Fibroblast of skin of right biceps (primary cell): ENCODE measurements around the gene MISFA.
"Not testable (repeated sequence)": the region's sequence is repeated elsewhere in the genome, so short reads cannot be mapped to it uniquely, and the experiment has no call there.

Experiments
- DNase-seq: peaks from one replicate; pipeline ENCODE4 v3.0.0-alpha.2; 2013

Gene MISFA

GRCh38 chr11:18599739-18600230 is at the start of gene MISFA:
Gene MISFA, plus strand, starts transcription at chr11:18599789. Its CDS starts 140 bp downstream, at chr11:18599929.
- DNase-seq = peak; percentile 15

DNA sequence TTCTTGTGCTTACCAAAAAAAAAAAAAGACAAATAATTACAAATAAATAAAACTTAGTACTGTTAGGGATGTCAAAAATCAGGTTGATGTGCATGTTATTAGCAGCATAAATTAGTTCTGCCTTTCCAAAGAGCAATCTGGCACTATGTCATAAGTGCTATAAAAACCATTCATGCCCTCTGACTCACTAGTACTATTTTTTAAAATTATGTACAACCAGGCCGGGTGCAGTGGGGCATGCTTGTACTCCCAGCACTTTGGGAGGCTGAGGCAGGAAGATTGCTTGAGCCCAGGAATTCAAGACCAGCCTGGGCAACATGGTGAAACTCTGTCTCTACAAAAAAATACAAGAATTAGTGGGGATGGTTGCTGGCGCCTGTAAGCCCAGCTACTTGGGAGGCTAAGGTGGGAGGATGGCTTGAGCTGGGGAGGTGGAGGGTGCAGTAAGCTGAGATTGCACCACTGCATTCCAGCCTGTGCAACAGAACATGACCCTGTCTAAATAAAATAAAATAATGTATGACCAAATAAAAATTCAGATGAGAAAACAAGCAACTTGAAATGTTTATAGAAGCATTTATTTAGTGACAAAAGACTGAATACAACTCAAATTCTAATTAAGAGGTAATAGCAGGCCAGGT is 36.4 kb upstream of the MISFA start:
- DNase-seq = no peak

- no peak for DNase-seq
Observed at GRCh38 chr11:18564149-18564548, 35.4 kb upstream of the MISFA start.

- peak; percentile 24 for DNase-seq
Observed at GRCh38 chr11:18566406-18566805, 33.2 kb upstream of the MISFA start.

DNA sequence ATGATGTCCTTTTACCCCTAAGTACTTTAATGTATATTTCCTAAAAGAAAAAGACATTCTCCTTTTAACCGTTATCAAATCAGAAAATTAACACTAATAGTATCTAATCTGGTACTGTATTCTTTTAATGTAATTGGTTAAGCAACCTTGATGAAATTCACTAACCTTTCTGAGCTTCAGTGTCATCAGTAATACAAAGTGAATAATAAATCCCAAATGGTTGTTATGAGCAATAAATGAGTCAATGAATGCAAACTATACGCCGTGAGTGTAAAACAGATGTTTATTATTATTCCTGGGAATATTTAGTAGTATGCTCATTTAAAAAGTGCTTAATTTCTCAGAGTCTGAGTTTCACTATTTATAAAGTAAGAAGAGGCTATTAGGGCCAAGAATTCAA is 32.5 kb upstream of the MISFA start:
- peak; percentile 45 for DNase-seq

- no peak for DNase-seq
Observed at GRCh38 chr11:18575361-18575760, 24.2 kb upstream of the MISFA start.

DNA sequence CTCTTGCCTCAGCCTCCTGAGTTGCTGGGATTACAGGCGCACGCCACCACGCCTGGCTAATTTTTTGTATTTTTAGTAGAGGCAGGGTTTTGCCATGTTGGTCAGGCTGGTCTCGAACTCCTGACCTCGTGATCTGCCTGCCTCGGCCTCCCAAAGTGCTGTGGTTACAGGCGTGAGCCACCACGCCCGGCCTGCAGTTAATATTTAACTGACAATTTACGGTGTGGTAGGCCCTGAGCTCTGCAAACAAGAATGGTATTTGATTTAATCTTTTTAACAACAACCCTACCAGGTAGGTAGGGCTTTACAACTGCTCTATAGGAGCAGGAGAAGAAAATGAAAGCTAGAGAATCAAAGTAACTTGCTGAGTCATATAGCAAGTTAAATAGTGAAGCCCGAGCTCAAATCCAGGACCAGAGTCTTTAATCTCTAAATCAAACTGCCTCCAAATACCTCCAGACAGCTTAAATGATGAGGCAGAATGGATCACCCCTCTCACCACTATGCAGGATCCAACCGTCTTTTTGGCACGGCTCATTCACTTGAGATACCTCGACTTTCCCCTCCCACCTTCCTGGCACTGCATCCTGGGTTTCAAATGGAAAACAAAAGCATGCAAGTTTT is 20.5 kb upstream of the MISFA start:
- no peak for DNase-seq

DNA sequence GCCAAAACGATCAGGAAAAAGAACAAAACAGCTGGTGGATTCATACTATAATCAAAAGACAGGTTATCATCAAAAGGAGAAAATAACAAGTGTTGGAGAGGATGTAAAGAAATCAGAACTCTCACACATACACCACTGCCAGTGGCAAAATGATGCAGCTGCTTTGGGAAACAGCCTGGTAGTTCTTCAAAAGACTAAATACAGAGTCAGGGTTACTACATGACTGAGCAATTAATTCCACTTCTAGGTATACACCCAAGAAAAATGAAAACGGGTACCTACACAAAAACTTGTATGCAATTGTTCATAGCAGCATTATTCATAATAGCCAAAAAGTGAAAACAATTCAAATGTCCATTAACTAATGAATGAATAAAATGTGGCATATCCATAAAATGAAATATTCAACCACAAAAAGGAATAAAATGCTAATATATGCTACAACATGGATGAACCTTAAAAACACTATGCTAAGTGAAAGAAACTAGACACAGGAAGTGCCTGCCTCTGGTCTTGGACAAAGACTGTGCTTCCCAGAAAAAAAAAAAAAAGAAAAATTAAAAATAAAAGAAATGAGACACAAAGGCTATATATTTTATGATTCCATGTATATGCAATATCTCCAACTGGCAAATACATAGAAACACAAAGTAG is 19.3 kb upstream of the MISFA start:
- DNase-seq = no peak

GRCh38 chr11:18581825-18582224 is 17.8 kb upstream of the MISFA start:
- DNase-seq = no peak

DNA sequence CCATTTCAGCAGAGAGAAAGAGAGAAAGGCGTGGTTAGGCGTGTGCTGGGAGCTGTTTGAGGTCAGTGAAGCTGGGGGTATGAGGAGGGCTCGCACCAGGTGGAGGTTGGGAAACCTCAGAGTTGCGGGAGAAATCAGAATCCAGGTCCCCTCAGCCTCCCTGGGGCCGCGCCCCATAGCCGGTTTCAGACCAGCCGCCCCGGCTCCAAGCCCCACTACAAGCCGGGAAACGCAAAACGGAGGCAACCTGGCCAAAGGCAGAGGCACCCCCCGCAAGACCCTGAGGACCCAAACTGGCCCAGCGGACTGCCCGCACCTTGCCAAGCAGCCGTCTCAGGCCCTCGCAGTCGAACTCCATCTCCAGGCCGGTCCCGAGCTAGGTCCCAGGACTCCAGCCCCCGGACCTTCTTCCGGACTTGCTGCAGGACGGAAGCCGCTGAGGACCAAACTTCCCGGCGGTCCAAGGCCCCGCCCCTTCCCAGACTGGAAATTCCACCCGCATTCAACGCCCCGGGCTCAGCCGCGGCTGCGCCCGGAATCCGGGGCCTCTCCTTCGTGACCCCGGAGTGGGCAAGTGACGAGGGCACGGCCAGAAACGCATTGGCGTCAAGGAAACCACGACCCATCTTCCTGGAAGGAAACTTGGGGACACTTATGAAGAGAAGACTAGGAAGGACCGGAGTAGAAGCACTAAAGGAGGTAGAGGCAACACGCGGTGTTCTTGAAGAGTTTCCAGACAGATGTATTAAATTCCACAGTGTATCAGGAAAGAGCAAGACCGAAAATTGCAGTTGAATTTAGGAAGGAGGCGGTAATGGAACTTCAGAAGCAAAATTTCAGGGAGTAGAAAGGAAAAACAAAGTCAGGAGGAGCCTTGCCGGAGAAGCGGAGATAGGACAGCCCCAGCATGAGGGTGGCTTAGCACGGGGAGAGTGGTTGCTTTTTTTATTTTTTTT is 11.0 kb upstream of the MISFA start, which contains the start of gene UEVLD:
Gene UEVLD (minus strand): TSS at position 438 of the 956 bp plus-strand sequence. CDS start 80 bp downstream, at position 358.
- peak; percentile 90 for DNase-seq

DNA sequence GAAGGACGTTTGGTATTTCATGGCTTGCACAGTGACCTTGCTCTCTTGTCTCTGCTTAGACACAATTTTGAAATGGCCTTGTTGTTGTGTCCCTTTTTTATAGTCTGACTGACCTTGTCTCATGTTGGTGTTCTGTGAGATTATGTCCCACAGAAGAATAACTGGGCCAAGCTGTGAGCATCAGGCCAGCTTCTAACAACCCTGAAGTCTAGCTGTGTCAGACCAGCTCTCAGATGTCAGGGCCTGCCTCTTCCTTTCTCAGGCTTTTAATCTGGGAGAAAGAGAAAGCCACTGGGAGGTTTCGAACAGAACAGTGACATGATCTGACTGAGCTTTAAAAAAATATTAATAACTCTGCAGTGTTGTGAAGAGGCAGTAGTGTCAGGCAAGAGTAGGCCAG is 9.0 kb upstream of the MISFA start:
- no peak for DNase-seq

GRCh38 chr11:18594088-18594487 is 5.5 kb upstream of the MISFA start:
- not testable (repeated sequence) for DNase-seq

- no peak for DNase-seq
Observed at GRCh38 chr11:18594999-18595749, 4.4 kb upstream of the MISFA start.

- DNase-seq = no peak
Observed at GRCh38 chr11:18600915-18601569, 1.5 kb downstream of the MISFA start.

DNA sequence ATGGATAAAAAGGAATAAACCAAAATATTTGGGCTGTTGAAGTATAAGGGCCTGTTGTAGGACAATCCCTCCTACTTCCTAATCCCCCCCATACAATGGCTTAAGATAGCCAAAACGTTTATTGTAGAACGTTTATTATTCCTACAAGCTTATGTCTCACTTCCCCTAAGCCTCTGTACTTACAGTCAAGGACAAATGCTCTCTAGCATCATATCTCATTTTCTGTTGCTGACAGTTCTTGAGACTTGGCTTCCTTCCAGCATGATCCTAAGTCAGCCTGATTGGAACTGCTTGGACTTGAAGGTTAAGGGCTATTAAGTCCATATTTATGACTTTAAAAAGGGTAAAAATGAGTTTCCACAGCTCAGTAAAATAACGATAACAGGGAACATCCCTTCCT is 8.8 kb downstream of the MISFA start:
- DNase-seq = no peak

GRCh38 chr11:18611196-18611595 is 11.6 kb downstream of the MISFA start:
- DNase-seq = no peak

- DNase-seq = no peak
Observed at GRCh38 chr11:18612394-18612793, 12.8 kb downstream of the MISFA start.

GRCh38 chr11:18614667-18615066 is 15.1 kb downstream of the MISFA start:
- DNase-seq = no peak

- peak; percentile 37 for DNase-seq
Observed at GRCh38 chr11:18615628-18616392, 16.2 kb downstream of the MISFA start.

GRCh38 chr11:18617688-18618341 is 18.2 kb downstream of the MISFA start:
- DNase-seq = peak; percentile 48
